Heart right ventricle (tissue), 16 donors: ENCODE measurements around the gene FAM149A. TPM values are rescaled to one million over a fixed set of nuclear protein-coding genes. Genes with fewer than 3 reads are reported as not detected.

Source experiments
- ATAC-seq, 8 donors: fragments of 200-7000 bp; cut with Tn5 transposase; one replicate each; pipeline ENCODE4 v1.9.1; 2020; ENCODE audit warnings: mild to moderate bottlenecking in 8 of 8, moderate library complexity in 8 of 8, moderate number of reproducible peaks in 1 of 8
- DNase-seq, 2 donors: peaks; one replicate each; pipeline ENCODE4 v3.0.0-alpha.2; 2020
- H3K27ac ChIP-seq, 10 donors: fragments of 200-600 bp; sonication (generic) in 2 of 10; one replicate each; pipeline versions ENCODE4 v1.5.0 to v1.8.0; 2020 to 2022; ENCODE audit warnings: mild to moderate bottlenecking in 3 of 10
- H3K27me3 ChIP-seq, 7 donors: fragments of 200-600 bp; one replicate each; pipeline ENCODE4 v1.8.0; 2021 to 2022; ENCODE audit warnings: mild to moderate bottlenecking in 2 of 7
- H3K36me3 ChIP-seq, 9 donors: fragments of 200-600 bp; sonication (generic) in 1 of 9; one replicate each; pipeline versions ENCODE4 v1.5.0 to v1.8.0; 2020 to 2022; ENCODE audit warnings: mild to moderate bottlenecking in 2 of 9
- H3K4me1 ChIP-seq, 9 donors: fragments of 200-600 bp; sonication (generic) in 1 of 9; one replicate each; pipeline versions ENCODE4 v1.5.0 to v1.8.0; 2020 to 2022; ENCODE audit warnings: mild to moderate bottlenecking in 4 of 9
- H3K4me3 ChIP-seq, 10 donors: fragments of 200-600 bp; sonication (generic) in 2 of 10; one replicate each; pipeline versions ENCODE4 v1.5.0 to v1.8.0; 2020 to 2022; ENCODE audit warnings: mild to moderate bottlenecking in 7 of 10, moderate library complexity in 2 of 10
- H3K9me3 ChIP-seq, 11 donors: fragments of 200-600 bp in 10 of 11; sonication (generic) in 2 of 11; one replicate each; pipeline versions ENCODE4 v1.5.0 to v1.8.0; 2013 to 2022; ENCODE audit warnings: mild to moderate bottlenecking in 2 of 11, control low read depth in 1 of 11, moderate library complexity in 1 of 11
- WGBS, 2 donors: extraction: QIAGEN DNeasy Blood & Tissue Kit; methylation state at CpG; one replicate each; pipeline ENCODE4 v1.1.7; 2013; ENCODE audit warnings: inconsistent platforms in 1 of 2; 5-methylcytosine and 5-hydroxymethylcytosine counted together
- intact Hi-C, 10 donors: fragments of 100-400 bp; cut with DNase I; formaldehyde crosslinking; loops; one replicate each; pipeline versions ENCODE4 v1.11.1 to v1.14.2; 2022
- polyA plus RNA-seq, 2 donors: library from polyadenylated mRNA; stranded (reverse); fragments of 200-250 nt; gene quantifications; one replicate each; pipeline ENCODE4 v1.2.3, GENCODE V29; 2013
- total RNA-seq, 10 donors: library from RNA; stranded (reverse); fragmentation: NEBNext Ultra II Directional in 3 of 10; extraction: Animal tissue kit (Norgen Biotek cat#: 25700) in 3 of 10; gene quantifications; one replicate each; pipeline versions ENCODE4 v1.2.1 to v1.2.4, GENCODE V29; 2021 to 2023
- TF ChIP-seq, protein P1 (sequence below), 9 donors: fragments of 200-600 bp; sonication (generic) in 2 of 9; IDR thresholded peaks; one replicate each; pipeline versions ENCODE4 v1.5.0 to v1.8.0; 2021 to 2022; ENCODE audit warnings: antibody characterized with exemption in 9 of 9, mild to moderate bottlenecking in 5 of 9, moderate library complexity in 1 of 9
- donor health status: Arrhythmogenic right ventricular cardiomyopathy.
- donor health status: ischemic (EF 13 %, LVEDD 7.1; RV severe dilation, severe dysfunction).
- donor health status: healthy with polysubstance abuse.
- donor health status: DM: no; HTN: yes; CAD: no.
- donor health status: DM: no; HTN: no; CAD: no.
- donor health status: ischemic (EF 25% LVEDD 6.9; RV normal size, moderate dysfunction).
- donor health status: ischemic (EF 25% LVEDD 5.7; RV mildly dilated, moderate dysfunction).
- donor health status: healthy.
- donor health status: DM: yes; HTN: yes; CAD: no.
- donor health status: Ischemic cardiomyopathy.
- donor health status: ischemic (EF 35%, LVEDD 5.7; RV mildly dilated, moderate dysfunction).
- donor health status: nonischemic (EF 11% LVEDD 7.7; RV severe dilation, severe dysfunction).
- donor health status: DM: yes; HTN: yes; CAD: no.
- donor health status: PGD.
- donor health status: ischemic (EF 29% LVEDD 5.4; RV normal size, mild dysfunction).
- donor health status: nonischemic (EF 23%, LVEDD 6.1; RV moderate dilation, normal function).

FAM149A gene
- total and polyA plus RNA-seq, 12 donors = 1.2 to 13.7 (median 9.8) TPM

DNA sequence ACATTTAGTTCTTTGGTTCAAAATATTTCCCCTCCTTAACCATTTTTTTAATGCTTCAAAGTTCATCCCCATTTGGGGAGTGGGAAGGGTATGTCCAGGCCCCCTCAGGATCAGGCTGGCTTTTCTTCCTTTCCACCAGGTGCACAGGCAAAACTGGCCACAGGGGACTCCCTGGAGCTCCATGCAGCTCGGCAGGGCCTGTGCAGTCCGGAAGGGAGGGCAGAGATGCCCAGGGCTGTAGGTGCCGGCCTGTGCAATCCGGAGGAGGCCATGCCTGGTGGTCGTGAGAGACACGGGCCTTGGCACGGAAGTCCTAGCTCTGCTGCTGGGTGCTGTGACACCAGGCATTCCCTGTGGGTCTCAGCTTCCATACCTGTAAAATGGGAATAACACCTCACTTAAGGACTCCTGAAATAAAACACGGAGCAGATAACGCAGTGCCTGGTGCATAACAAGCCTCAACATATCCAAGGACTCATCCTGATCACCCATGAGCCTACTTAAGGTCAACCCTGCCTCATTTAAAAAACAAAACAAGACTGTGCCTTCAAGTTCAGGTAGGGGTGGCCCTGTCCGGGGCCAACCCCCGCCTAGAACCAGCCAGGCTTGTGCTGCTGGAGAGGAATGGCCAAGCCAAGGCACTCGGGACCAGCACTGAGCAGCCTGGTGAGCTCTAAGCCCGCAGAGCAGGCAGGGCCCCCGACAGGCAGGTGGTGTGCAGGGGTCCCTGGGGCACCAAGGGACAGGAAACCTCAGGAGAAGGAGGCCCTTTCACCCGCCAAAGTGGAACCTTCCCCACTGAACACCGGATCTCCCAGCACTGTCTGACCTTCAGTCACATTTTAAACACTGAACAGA, 65.7 kb downstream of the FAM149A start:
- DNase-seq (no peak), ATAC-seq (peak in 2 of 8 donors; percentile 33 to 64)
- TF ChIP-seq, protein P1, sequence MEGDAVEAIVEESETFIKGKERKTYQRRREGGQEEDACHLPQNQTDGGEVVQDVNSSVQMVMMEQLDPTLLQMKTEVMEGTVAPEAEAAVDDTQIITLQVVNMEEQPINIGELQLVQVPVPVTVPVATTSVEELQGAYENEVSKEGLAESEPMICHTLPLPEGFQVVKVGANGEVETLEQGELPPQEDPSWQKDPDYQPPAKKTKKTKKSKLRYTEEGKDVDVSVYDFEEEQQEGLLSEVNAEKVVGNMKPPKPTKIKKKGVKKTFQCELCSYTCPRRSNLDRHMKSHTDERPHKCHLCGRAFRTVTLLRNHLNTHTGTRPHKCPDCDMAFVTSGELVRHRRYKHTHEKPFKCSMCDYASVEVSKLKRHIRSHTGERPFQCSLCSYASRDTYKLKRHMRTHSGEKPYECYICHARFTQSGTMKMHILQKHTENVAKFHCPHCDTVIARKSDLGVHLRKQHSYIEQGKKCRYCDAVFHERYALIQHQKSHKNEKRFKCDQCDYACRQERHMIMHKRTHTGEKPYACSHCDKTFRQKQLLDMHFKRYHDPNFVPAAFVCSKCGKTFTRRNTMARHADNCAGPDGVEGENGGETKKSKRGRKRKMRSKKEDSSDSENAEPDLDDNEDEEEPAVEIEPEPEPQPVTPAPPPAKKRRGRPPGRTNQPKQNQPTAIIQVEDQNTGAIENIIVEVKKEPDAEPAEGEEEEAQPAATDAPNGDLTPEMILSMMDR (IDR thresholded peaks at IDR 0.05) = no peak
- Histone ChIP-seq H3K9me3 (no peaks in the 10 kb centered on the region), H3K4me1 (no peaks in the 10 kb centered on the region), H3K27me3 (no peaks in the 10 kb centered on the region), H3K4me3 (no peak overlapping the region), H3K36me3 (no peaks in the 10 kb centered on the region), H3K27ac (no peak overlapping the region)
- WGBS, 2 donors = 87 to 89% methylated on average over 16 of the region's 16 CpGs
- intact Hi-C loops = no loop called here

DNA sequence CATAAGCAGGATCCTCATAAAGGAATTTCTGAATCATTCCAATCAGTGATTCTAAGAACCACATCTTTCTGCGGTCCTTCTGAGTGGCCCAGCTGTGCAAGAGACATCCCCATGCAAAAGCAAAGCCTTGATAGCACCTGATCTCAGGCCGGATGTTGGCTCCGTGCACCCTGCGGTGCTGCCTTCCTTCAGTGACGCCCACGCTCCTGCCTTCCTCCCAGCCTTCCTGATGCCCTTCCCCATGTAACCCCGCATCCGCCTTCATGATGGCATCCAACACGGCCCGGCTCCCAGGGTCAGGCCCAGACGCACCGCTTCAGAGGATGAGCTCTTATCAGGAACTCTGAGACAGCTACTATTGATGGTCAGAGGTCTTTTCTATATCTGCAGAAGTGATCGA, 66.5 kb downstream of the FAM149A start:
- TF ChIP-seq, protein P1 (IDR thresholded peaks at IDR 0.05) = no peak
- WGBS, 2 donors = 69 to 74% methylated on average over 13 of the region's 13 CpGs
- intact Hi-C loops = no loop called here

DNA sequence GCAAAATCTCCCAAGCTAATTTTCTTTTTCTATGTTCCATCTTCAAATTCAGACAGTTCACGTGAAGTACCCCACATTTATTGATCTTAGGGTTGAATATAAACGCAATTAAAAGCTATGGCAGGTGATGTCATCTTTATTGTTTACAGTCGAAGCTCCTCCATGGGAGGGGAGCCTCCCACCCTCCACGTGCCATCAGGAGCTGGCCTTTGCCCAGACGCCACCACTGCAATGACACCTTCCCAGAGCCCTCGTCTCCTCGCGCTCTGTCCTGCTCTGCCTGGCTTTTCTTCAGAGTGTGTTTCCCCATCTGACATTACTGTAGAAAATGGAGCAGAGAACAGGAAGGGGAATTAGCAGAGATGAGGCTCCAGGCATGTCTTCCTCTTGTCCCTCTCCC, 68.0 kb downstream of the FAM149A start:
- H3K27ac ChIP-seq = no peak overlapping the region
- intact Hi-C loops = no loop called here
- 71 to 72% methylated on average over 8 of the region's 8 CpGs for WGBS, 2 donors
- H3K4me3 ChIP-seq = no peak overlapping the region
- TF ChIP-seq, protein P1 (IDR thresholded peaks at IDR 0.05) = no peak
- no peaks in the 10 kb centered on the region for H3K27me3 ChIP-seq
- no peak for ATAC-seq
- H3K4me1 ChIP-seq = no peaks in the 10 kb centered on the region
- no peaks in the 10 kb centered on the region for H3K36me3 ChIP-seq
- no peak for DNase-seq
- H3K9me3 ChIP-seq = no peaks in the 10 kb centered on the region

More for the DNA sequence above, 66.5 kb downstream of the FAM149A start:
- Histone ChIP-seq H3K27ac (no peak overlapping the region), H3K4me3 (no peak overlapping the region), H3K36me3 (no peaks in the 10 kb centered on the region), H3K27me3 (no peaks in the 10 kb centered on the region), H3K4me1 (no peaks in the 10 kb centered on the region), H3K9me3 (no peaks in the 10 kb centered on the region)
- DNase-seq (no peak), ATAC-seq (no peak)

DNA sequence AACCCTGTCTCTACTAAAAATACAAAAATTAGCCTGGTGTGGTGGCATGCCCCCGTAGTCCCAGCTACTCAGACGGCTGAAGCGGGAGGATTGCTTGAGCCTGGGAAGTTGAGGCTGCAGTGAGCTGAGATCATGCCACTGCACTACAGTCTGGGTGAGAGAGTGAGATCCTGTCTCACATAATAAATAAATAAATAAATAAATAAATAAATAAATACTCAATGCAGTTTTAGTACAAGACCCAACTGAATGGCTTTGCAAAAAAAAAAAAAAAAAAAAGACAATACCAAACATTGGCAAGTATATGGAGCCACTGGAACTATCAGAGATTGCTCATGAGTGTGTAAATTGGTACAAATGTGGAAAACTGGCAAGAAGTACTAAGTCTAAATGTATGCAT, 83.6 kb downstream of the FAM149A start:
- intact Hi-C loops = no loop called here
- Histone ChIP-seq H3K4me3 (no peak overlapping the region), H3K9me3 (no peaks in the 10 kb centered on the region), H3K36me3 (no peaks in the 10 kb centered on the region), H3K27ac (no peak overlapping the region), H3K4me1 (peaks cover 6 to 29% (median 21%) of the 10 kb centered on the region in 9 donors), H3K27me3 (no peaks in the 10 kb centered on the region)
- ATAC-seq (no peak), DNase-seq (no peak)
- 84 to 98% methylated on average over 3 of the region's 3 CpGs for WGBS, 2 donors
- TF ChIP-seq, protein P1 (IDR thresholded peaks at IDR 0.05) = no peak
